Frontal cortex (tissue), 4 donors: ENCODE results near the gene IL4R. TPM values are rescaled to one million over a fixed set of nuclear protein-coding genes. Genes with fewer than 3 reads are reported as not detected.
"Not testable (repeated sequence)": the region's sequence is repeated elsewhere in the genome, so short reads cannot be mapped to it uniquely, and the experiment has no call there.

Experiments used
- DNase-seq, 2 donors: peaks; one replicate each; pipeline ENCODE4 v3.0.0; 2012; ENCODE audit warnings: low spot score in 2 of 2
- FAIRE-seq: peaks from 2 replicates; lab custom pipeline; 2012; peaks lifted over from hg19 to GRCh38; lab: Jason Lieb, UNC
- total RNA-seq: library from RNA; depleted of rRNA; stranded (reverse); fragments of >200 nt; gene quantifications from one replicate; pipeline ENCODE4 v1.2.3, GENCODE V29; 2014
- donor health status: control.
- donor health status: control.
- donor health status: control.

IL4R gene
- total RNA-seq, 1 donor from 2014 or later: 1.6 TPM

DNA sequence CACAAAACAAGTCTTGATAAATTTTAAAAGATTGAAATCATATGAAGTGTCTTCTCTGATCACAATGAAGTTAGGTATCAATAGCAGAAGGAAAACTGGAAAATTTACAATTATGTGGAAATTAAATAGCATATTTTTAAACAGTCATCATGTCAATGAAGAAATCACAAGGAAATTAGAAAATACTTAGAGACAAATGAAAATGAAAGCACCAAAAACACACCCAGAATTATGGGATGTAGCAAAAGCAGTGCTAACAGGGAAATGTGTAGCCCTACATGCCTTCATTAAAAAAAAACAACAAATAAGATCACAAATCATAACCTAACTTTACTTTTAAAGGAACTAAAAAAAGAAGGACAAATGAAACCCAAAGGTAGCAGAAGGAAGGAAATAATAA lies 80.7 kb downstream of the IL4R start:
- no peak for FAIRE-seq

DNA sequence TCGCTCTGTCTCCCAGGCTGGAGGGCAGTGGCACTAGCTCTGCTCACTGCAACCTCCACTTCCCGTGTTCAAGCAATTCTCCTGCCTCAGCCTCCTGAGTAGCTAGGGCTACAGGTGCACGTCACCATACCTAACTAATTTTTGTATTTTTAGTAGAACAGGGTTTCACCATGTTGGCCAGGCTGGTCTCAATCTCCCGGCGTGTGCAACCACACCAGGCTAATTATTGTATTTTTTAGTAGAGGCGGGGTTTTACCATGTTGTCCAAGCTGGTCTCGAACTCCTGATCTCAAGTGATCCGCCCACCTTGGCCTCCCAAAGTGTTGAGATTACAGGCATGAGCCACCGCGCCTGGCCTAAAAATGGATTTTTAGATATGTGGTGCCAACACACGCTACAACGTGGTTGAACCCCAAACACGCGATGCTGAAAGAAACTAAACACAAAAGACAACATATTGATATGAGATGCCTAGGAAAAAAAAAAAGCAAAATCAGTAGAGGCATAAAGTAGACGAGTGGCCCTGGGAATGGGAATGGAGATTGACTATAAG lies 84.6 kb downstream of the IL4R start:
- not testable (repeated sequence) for DNase-seq, FAIRE-seq

More for the DNA sequence above, 80.7 kb downstream of the IL4R start:
- DNase-seq: no peak

DNA sequence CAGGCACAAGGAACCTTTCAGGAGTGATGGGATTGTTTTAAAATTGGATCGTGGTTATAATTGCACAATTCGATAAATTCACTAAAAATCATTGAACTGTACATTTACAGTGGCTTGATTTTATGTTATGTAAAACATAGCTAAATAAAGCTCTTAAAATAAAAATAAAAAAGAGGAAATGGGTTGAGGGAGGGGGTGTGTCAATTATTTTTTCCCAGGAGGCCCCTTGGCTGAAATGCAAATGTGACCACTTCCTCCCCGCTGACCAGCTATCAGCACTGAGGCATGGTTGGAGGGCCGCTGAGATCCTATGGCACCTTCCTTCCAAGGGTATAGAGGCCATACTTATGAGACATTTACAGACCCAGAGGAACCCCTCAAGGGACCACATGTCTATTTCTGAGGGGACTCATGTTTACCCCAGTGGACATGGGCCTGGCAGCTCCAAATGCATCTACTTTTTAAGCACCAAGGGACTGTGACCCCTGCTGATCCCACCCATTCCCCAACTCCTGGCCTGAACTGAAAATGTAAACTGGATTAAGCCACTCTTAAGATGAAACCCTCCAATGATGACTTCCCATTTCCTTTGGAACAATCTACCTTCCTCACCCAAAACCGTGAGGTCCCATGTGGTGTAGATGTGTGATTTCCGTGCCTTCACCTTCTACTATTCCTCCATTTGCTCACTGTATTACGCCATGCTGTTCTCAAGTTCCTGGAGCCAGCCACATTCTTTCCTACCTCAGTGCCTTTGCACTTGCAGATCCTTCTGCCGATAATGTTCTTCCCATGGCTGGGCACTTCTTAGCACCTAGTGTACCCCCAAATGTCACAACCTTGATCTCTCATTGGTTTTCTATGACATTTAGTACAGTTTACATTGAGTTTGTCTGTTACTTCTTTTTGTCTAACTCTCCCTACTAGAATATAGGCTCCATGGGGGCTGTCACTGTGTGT lies 85.4 kb downstream of the IL4R start:
- DNase-seq: no peak
- FAIRE-seq: no peak

DNA sequence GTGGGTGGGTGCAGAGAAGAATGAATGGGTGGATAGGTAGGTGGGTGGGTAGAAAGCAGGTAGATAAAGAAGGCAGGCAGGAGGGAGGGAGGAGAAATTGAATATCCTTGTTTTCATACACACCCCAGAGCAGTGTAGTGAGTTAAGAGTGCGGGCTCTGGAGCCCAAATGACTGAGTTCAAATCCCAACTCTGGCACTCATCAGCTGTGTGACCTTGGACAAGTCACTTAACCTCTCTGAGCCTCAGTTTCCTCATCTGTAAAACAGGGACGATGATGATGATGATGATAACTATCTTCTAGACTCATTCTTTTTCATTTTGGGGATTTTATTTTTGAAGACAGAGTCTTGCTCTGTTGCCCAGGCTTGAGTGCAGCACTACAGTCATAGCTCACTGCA lies 86.2 kb downstream of the IL4R start:
- DNase-seq (no peak), FAIRE-seq (no peak)

DNA sequence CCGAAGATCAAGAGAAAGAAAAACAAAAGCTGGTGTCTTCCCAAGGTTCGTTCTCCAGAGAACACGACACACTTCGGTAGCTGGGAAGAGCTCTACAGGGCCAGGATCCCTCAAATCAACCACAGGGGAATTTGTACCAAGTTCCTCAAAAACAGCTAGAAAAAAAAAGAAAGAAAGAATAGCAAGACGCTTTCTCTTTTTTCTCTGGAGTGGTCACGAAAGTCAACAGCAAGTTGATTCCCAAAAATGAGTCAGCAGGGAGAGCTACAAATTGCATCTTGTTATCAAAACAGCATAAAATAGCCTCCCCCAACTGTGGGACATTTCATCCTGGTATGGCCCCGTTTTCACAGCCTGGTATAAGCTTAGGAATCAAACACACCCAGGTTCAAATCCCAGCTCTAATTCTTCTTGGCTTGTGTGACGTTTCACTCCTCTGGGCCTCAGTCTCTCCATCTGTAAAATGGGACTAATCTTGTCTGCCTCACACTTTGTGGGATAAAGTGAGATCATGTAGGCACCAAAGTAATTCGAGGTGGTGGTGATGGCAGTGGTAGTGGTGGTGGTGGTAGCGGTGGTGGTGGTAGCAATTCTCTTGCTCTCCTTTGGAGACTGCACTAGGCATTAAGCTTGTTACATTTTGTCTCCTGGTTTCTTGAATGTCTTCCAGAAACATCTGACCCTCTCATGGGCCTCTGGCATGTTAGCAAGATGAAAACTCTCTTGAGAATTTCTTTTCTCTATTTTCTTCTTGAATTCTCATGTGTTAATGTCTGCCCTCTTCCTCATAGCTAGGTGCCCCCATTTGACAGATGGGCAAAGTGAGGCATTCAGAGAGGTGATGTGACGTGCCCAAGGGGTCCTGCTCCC lies 87.2 kb downstream of the IL4R start:
- FAIRE-seq (no peak), DNase-seq (no peak)

DNA sequence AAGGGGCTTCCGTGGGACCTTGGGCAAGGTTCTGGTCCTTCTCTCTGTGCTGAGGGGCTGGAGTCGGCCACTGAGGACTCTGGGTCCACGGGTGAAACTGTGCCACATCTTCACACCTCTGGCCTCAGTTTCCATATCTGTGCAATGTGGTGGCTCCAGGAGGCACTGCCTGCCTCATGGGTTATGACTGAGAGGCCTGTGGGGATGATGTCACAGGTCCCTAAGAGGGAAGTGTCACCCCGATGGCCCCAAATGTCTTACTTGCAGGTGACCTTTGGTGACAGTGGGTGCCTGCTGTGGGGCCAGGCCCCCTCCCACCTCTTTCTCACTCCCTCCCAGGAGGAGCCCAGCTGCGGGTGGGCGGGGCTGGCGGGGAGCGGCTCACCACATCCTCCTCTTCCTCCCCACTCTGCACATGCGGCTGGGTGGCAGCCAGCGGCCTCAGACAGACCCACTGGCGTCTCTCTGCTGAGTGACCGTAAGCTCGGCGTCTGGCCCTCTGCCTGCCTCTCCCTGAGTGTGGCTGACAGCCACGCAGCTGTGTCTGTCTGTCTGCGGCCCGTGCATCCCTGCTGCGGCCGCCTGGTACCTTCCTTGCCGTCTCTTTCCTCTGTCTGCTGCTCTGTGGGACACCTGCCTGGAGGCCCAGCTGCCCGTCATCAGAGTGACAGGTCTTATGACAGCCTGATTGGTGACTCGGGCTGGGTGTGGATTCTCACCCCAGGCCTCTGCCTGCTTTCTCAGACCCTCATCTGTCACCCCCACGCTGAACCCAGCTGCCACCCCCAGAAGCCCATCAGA lies 88.2 kb downstream of the IL4R start, which contains the start of gene IL21R:
Gene IL21R (plus strand): TSS at position 407 of the 801 bp plus-strand sequence. CDS start 27,898 bp downstream, outside the sequence.
- no peak for DNase-seq
- no peak for FAIRE-seq

DNA sequence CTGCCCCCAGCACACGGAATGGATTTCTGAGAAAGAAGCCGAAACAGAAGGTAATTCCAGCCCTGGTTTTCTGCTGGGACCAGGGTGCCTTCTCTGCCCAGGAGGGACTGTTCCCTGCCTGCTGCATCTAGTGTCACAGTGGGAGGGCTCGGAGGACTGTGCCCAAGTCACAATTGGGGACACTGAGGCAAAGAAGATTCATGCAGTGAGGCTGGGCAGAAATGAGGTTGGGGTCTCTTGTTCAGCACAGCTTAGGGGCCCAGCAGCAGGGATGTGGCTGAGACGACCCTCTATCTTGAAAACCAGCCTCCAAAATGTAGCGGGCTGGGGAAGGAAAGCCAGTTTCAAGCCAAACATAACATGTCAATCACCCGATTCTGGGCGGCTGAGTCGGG lies 88.8 kb downstream of the IL4R start:
- DNase-seq (no peak), FAIRE-seq (no peak)

DNA sequence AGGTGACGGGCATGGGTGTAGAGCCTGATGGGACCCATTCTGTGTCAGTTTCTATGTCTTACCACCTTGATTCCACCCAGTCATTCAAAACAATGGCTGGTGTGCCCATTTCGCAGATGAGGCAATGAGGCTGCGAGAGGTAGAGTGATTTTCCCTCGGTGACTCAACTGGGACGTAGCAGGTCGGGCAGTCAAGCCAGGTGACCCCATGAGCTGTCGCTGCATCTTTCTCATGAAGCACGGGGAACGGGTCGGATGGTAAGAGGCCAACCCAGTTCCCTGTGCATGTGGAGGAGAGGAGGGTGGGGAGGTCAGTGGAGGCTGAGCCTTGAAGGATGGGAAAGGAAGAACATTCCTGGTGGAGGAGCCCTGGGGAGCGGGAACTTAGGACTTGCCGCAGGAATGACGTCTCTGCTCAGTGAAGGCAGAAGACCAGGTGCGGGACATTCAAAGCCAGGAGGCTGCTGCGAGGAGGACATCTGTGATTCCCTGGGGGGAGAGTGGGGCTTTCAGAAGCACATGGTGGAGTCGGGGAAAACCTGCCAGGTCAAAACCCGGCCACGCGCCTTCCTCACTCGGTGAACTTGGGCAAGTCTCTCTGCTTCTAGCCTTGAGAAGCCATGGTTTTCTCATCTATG lies 89.3 kb downstream of the IL4R start:
- no peak for DNase-seq
- no peak for FAIRE-seq

DNA sequence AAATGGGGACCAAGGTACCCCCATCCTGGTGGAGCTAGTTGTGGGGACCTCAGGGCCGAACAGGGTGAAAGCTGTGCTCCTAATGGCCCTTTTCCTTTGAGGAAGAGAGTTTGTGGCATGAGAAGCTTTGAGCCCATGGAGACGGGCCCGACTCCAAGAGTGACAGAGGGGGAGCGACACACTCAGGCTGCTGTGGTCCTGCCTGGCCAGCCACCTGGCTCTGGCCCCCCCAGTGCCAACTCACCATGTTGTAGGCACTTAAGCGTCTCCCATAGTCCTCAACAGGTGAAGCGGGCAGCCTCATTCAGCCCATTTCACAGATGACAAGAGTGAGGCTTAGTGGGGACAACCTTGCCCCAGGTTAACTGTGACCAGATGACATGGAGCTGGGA lies 89.8 kb downstream of the IL4R start:
- DNase-seq: no peak
- no peak for FAIRE-seq

DNA sequence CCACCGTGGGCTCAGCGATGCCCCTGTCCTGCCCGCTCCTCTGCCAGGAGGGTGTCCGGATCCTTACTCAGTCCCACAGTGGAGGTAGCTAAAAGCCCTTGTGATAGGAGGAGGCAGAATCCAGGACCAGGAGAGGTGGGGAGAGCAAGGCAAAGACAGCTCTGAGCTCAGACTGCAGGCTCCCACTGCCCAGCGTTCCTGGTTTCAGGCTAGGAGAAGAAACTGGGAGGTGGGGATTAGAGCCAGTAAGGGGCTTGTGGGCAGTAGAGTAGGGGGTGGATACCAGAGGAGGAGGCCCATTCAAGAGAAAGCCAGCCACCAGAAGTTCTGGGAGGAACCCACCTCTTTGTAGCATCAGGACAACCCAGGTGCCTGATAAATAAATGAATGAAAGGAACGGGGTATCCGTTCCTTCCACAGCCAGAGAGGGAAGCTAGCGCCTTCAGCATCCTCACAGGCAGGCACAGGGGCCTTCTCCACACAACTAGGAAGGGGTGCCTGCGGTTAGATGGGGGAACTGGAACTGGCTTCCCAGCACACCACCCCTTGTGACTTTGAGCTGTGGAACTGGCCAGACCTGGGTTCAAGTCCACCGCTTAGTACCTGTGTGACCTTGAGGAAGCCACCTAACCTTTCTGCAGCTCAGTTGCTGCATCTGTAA lies 90.5 kb downstream of the IL4R start:
- DNase-seq (no peak), FAIRE-seq (no peak)

DNA sequence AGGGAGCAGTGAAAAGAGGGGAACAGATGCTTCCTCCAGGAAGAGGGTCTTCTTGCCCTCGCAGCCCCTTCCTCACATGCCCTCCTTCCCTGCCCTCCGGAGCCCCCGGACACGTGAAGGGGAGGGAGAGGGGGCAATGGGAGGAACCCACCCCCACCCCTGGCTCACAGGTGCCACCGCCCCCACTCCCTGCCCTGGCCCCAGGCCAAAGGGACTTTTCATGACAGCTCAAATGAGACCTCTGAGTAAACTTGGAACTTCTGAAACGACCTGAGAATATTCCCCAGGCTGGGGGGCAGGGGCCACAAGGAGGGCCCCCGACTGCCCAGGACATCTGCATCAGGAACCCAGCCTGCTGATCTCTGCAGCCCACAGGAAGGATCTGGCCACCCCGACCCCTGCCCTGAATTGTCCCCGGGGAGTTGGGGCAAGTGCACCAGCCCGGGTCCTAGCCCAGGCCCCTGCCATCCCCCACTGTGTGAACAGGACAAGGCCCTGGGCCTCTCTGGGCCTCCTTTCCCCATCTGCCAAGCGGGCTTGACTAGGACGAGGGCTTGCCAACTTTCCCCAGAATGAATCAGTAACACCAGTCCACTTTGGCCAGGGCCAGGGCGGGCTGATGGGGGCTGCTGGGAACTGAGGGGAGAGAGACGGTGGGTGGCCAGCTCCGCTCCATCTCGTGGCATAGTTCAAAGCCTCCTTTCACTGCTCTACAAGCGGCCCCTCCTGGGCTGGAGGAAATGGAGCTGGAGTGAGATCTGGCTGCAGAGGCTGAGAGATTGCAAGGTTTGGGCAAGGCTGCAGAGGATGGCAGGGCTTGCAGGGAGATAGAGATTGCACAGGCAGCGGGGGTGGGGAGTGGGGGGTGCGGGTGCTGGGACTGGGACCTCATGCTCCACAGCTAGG lies 92.0 kb downstream of the IL4R start:
- no peak for FAIRE-seq
- DNase-seq: no peak

DNA sequence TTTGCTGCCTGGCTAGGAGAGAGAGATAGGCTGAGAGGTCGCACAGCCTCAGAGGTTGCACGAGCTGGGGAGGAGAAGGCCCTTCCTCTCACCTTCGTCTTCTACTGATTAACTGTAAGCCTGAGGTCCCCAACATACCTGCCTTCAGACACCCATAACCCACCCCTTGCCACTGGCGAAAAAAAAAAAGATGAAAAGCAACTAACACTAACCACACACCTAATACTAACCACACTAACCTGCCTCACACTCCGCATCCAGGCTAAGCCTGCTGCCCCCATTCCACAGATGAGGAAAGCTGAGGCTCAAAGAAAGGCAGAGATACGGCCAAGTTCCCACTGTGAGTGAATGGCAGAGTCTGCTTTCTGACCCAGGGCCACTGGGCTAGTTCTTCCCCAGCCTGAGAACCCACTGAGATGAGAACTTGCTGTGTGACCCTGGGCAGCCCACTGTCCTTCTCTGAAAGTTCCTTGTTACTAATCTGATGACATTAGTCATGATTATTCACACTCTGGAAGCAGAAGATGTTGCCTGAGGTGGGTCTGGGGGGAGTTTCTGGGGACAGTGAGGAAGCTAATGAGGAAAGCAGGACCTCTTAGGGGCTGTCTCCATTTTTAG lies 92.8 kb downstream of the IL4R start:
- DNase-seq: no peak
- FAIRE-seq: no peak

DNA sequence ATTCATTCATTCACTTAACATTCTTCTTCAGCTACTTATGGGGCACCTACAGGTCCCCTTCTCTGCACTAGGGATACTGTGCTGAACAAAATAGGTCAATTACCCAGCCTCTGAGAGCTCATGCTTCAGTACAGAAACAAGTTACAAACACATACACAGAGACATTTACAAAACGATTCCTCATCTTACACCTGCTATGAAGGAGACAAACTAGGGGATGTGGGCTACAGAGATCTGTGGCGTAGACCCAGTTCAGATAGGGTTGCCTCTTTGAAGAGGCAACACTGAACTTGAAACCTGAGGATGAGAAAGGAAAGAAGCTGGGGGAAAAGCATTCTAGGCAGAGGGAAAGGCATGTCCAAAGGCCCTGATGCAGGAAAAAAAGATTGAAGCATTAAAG lies 93.4 kb downstream of the IL4R start:
- FAIRE-seq (no peak), DNase-seq (no peak)

DNA sequence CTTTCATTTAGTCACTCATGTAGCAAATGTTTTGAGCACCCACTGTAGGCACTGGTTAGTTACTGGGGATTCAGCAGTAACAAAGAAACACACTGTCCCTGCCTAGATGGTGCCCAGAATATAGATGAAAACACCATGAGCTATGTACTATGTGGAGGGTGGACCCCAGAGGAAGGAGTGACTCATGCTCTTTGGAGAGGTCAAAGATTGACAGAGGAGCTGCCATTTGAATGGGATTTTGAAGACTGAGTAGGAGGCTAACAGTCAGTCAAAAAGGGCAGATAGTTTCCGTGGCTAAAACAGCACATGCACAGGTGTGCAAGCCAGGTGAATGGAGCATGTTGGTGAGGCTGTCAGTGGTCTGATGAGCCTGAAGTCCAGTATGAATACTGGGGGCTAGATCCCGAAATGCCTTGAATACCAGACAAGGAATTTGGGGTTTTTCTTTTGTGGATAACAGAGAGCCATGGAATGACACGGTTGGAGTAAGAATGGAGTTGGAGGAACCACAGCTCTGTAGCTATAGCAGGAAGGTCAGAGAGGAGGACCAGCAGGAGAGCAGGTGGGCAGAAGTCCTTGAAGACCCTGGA lies 94.3 kb downstream of the IL4R start:
- FAIRE-seq: no peak

DNA sequence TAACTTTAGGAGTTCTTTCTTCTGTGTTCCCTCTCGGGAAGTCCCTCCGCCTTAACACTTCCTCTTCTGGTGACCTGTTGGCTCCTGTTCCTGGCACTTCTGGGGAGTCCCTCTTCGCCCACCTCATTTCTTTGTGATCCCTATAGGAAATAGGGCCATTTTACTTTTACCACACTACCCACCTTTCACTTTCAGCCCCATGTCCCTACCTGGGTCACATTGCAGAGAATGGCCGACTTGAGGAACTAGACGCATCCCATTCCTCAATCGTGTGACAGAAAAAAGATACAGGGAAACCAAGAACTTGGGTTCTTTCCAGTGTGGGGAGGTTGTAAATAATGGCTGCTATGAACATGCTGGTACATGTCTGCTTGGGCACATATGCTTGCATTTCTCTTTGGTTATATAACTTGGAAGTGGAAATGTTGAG lies 94.8 kb downstream of the IL4R start:
- FAIRE-seq (no peak), DNase-seq (no peak)

More for the DNA sequence above, 94.3 kb downstream of the IL4R start:
- DNase-seq: no peak

DNA sequence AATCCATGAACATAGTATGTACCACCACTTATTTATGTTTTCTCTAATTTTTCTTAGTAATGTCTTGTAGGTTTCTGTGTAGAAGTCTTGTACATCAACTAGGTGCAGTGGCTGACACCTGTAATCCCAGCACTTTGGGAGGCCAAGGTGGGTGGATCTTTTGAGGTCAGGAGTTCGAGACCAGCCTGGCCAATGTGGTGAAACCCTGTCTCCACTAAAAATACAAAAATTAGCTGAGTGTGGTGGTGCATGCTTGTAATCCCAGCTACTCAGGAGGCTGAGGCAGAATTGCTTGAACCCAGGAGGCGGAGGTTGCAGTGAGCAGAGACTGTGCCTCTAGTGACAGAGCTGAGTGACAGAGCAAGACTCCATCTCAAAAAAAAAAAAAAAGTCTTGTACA lies 96.2 kb downstream of the IL4R start:
- not testable (repeated sequence) for FAIRE-seq, DNase-seq

DNA sequence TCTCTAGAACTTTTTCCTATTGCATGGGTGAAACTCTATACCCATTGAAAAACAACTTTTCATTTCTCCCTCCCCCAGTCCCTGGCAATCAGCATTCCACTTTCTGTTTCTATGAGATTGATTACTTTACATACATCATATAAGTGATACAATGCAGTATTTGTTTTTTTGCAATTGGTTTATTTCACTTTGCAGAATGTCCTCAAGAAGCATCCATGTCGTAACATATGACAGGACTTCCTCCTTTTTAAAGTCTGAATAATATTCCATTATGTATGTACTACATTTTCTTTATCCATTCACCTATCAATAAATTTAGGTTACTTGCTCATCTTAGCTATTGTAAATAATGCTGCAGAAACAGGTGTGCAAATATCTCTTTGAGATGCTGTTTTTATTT lies 97.0 kb downstream of the IL4R start:
- no peak for FAIRE-seq
- DNase-seq: no peak
